MM.1S (cell line): ENCODE data around the gene NCOA1.
A peak's percentile ranks its signal among the peaks of the same experiment; 100 is the strongest.

ENCODE experiments used
- DNase-seq: peaks from one replicate; pipeline ENCODE4 v3.0.0-alpha.2; 2015
- H2AFZ ChIP-seq: fragments of 300-600 bp; sonication (generic); 2 replicates; pipeline ENCODE4 v1.6.0; 2016; ENCODE audit warnings: antibody characterized with exemption, low read length
- H3F3A ChIP-seq: fragments of 300-600 bp; sonication (generic); 2 replicates; pipeline ENCODE4 v1.6.1; 2016; ENCODE audit warnings: mild to moderate bottlenecking, antibody characterized with exemption, low read length, moderate library complexity, mixed read lengths; ENCODE audit not compliant: insufficient read depth
- H3K27ac ChIP-seq: fragments of 300-600 bp; sonication (generic); 2 replicates; pipeline ENCODE4 v1.5.1; 2016; ENCODE audit warnings: mild to moderate bottlenecking, low read length
- H3K27me3 ChIP-seq: fragments of 300-600 bp; sonication (generic); replicated peaks from 2 replicates; pipeline ENCODE4 v1.6.0; 2016; ENCODE audit warnings: low read length; ENCODE audit not compliant: insufficient read depth
- H3K36me3 ChIP-seq: fragments of 300-600 bp; sonication (generic); replicated peaks from 2 replicates; pipeline ENCODE4 v1.6.1; 2016; ENCODE audit warnings: mild to moderate bottlenecking, low read length, mixed read lengths; ENCODE audit not compliant: insufficient read depth
- H3K4me1 ChIP-seq: fragments of 300-600 bp; sonication (generic); 2 replicates; pipeline ENCODE4 v1.6.1; 2016; ENCODE audit warnings: low read length, mixed read lengths
- H3K4me2 ChIP-seq: fragments of 300-600 bp; sonication (generic); 2 replicates; pipeline ENCODE4 v1.6.0; 2016; ENCODE audit warnings: low read depth, low read length
- H3K4me3 ChIP-seq: fragments of 300-600 bp; sonication (generic); 2 replicates; pipeline ENCODE4 v1.5.1; 2016; ENCODE audit warnings: low read length, mixed read lengths
- H3K79me2 ChIP-seq: fragments of 300-600 bp; sonication (generic); 2 replicates; pipeline ENCODE4 v1.6.1; 2016; ENCODE audit warnings: mixed run types, low read length, mixed read lengths
- H3K9ac ChIP-seq: fragments of 300-600 bp; sonication (generic); 2 replicates; pipeline ENCODE4 v1.6.1; 2016; ENCODE audit warnings: low read length, mixed read lengths
- H3K9me2 ChIP-seq: fragments of 300-600 bp; sonication (generic); replicated peaks from 2 replicates; pipeline ENCODE4 v1.6.1; 2016; ENCODE audit warnings: mild to moderate bottlenecking, low read length, mixed read lengths; ENCODE audit not compliant: insufficient read depth
- H3K9me3 ChIP-seq: fragments of 300-600 bp; sonication (generic); replicated peaks from 2 replicates; pipeline ENCODE4 v1.6.1; 2016; ENCODE audit warnings: mild to moderate bottlenecking, low read length, mixed read lengths; ENCODE audit not compliant: insufficient read depth
- H4K20me1 ChIP-seq: fragments of 300-600 bp; sonication (generic); 2 replicates; pipeline ENCODE4 v1.6.1; 2016; ENCODE audit warnings: mild to moderate bottlenecking, low read length, moderate library complexity, mixed read lengths; ENCODE audit not compliant: insufficient read depth
- EZH2 ChIP-seq: fragments of 300-600 bp; sonication (generic); optimal IDR thresholded peaks from 2 replicates; pipeline ENCODE3; 2017; ENCODE audit warnings: low read depth, mild to moderate bottlenecking, antibody characterized with exemption, low read length, mixed read lengths
- EZH2phosphoT487 ChIP-seq: fragments of 300-600 bp; sonication (generic); IDR thresholded peaks from 2 replicates; pipeline ENCODE4 v1.6.1; 2018; ENCODE audit warnings: antibody characterized with exemption, low read length
- TF ChIP-seq, protein P1 (sequence below): fragments of 300-600 bp; sonication (generic); IDR thresholded peaks from 2 replicates; pipeline ENCODE4 v1.5.1; 2016; ENCODE audit warnings: antibody characterized with exemption, low read length, mixed read lengths

The NCOA1 gene

DNA sequence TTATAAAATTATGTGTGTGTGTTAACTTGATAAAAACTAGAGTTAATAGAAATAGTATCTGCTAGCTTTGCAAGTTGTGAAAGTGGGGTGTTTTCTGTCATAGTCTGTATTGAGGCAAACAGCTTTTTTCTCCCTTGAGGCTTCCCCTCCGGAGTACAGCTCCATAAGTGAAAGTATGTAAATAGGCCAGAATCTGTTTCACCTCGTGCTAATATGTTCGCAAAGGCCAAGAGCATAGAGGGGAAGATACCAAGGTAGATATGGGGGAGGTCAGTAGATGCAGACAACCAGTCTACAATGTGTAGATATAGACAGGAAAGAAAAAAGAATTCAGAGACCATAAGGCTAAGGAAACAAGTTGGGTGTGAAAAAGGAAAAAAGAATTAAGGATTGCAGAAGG, 229.3 kb downstream of the NCOA1 start:
- Histone ChIP-seq H3K79me2 (no peaks in the 10 kb centered on the region), H2AFZ (no peak overlapping the region), H3K36me3 (no peaks in the 10 kb centered on the region), H3K27ac (no peak overlapping the region), H3F3A (no peaks in the 10 kb centered on the region), H4K20me1 (no peaks in the 10 kb centered on the region), H3K4me1 (no peaks in the 10 kb centered on the region), H3K9me2 (no peaks in the 10 kb centered on the region), H3K9ac (no peak overlapping the region), H3K4me2 (no peak overlapping the region), H3K27me3 (no peaks in the 10 kb centered on the region), H3K4me3 (no peak overlapping the region), H3K9me3 (no peaks in the 10 kb centered on the region)
- TF ChIP-seq, protein P1, sequence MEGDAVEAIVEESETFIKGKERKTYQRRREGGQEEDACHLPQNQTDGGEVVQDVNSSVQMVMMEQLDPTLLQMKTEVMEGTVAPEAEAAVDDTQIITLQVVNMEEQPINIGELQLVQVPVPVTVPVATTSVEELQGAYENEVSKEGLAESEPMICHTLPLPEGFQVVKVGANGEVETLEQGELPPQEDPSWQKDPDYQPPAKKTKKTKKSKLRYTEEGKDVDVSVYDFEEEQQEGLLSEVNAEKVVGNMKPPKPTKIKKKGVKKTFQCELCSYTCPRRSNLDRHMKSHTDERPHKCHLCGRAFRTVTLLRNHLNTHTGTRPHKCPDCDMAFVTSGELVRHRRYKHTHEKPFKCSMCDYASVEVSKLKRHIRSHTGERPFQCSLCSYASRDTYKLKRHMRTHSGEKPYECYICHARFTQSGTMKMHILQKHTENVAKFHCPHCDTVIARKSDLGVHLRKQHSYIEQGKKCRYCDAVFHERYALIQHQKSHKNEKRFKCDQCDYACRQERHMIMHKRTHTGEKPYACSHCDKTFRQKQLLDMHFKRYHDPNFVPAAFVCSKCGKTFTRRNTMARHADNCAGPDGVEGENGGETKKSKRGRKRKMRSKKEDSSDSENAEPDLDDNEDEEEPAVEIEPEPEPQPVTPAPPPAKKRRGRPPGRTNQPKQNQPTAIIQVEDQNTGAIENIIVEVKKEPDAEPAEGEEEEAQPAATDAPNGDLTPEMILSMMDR = no peak
- TF ChIP-seq EZH2 (no peak), EZH2phosphoT487 (no peak)
- DNase-seq = peak; percentile 33

DNA sequence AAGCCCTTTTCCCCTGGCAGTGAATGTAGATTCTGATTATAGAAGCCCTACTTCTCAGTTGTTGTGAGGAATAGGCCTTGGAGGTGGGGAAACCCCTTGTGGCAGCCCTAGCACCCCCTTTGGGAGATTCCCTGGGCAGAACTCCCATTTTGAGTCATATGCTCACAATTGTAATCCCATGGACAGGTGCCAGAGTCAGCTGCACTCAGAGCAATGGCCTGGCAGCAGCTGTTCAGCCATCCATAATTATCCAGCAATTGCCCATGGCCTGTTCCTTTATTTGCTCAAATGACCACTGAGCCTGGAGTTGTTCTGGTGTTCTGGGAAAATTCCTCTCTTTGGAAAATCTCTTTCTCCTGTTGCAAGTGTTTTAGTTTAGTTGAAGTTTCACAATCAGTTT, 230.4 kb downstream of the NCOA1 start:
- Histone ChIP-seq H3F3A (no peaks in the 10 kb centered on the region), H3K9me3 (no peaks in the 10 kb centered on the region), H3K27ac (no peak overlapping the region), H3K36me3 (no peaks in the 10 kb centered on the region), H3K79me2 (no peaks in the 10 kb centered on the region), H2AFZ (no peak overlapping the region), H3K4me1 (0 out of 2 replicates have a peak, but pooled peaks cover 4% of the 10 kb centered on the region), H3K27me3 (no peaks in the 10 kb centered on the region), H4K20me1 (no peaks in the 10 kb centered on the region), H3K9me2 (no peaks in the 10 kb centered on the region), H3K4me3 (no peak overlapping the region), H3K9ac (no peak overlapping the region), H3K4me2 (no peak overlapping the region)
- TF ChIP-seq, protein P1 = no peak
- no peak for TF ChIP-seq EZH2
- no peak for TF ChIP-seq EZH2phosphoT487
- no peak for DNase-seq

DNA sequence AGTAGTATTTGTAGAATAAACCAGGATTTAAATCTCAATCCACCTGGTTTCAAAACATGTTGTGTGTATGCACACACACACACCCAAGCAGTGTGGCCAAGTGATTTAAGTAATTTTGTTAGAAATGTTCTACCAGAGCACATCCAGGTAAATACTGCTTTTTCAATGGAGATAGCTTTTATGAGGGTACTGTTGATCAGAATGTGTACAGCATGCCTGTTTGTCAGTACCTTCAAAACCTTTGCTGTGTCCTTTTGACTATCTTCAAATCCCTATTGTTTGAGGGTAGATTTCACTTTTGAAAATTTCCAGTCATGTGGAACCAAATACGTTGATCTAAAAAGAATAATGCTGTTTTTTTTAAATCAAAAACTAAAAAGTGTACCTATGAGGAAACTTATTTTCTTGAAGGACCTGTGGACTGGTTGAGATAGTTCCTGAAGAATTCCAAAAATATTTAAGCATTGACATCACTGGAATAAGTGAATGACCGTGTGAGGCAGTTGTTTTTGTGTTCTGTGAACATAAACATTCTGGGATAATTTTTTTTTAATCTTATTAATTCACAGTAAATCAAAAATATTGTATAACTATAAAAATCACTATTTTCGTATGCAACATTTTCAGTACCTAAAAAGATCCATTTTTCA, 231.2 kb downstream of the NCOA1 start:
- Histone ChIP-seq H4K20me1 (no peaks in the 10 kb centered on the region), H2AFZ (no peak overlapping the region), H3K9ac (no peak overlapping the region), H3K36me3 (no peaks in the 10 kb centered on the region), H3K79me2 (no peaks in the 10 kb centered on the region), H3F3A (no peaks in the 10 kb centered on the region), H3K4me2 (no peak overlapping the region), H3K27ac (no peak overlapping the region), H3K4me1 (0 out of 2 replicates have a peak, but pooled peaks cover 4% of the 10 kb centered on the region), H3K9me2 (no peaks in the 10 kb centered on the region), H3K9me3 (no peaks in the 10 kb centered on the region), H3K27me3 (no peaks in the 10 kb centered on the region), H3K4me3 (no peak overlapping the region)
- DNase-seq = no peak
- TF ChIP-seq, protein P1 = no peak
